ENCODE data around the gene ZNF219. TPM values are rescaled to one million over a fixed set of nuclear protein-coding genes. Genes with fewer than 3 reads are reported as not detected.

Gene ZNF219
- polyA plus RNA-seq, 3 donors: 0.49 to 7.2 (median 0.68) TPM

DNA sequence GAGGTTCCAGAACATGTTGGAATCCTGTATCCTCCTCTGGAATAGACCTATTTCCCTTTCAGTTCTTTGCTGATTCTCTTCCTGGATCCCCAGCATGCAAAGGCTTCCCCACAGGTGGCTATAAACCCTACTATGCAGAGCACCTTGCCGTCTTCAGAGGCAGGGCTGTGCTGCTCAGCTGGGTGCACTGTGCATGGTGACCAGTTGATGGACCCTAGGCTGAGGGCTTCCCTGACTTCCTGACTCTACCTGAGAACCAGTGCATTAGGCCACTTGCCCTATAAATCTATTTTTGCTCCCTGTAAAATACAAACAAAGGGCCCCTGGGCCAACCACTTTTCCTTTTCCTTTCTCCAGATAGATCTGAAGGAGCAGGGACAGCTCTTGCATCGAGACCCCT is 14.1 kb downstream of the ZNF219 start:
- Histone ChIP-seq H3K27ac (ENCODE audit: low read depth in 1 of 2, low read length in 2 of 2) (peak overlapping the region; percentile 87 to 94), H3K4me1 (ENCODE audit: control insufficient read depth in 1 of 2, insufficient read depth in 2 of 2, low read length in 2 of 2) (peaks cover 42 to 48% of the 10 kb centered on the region in 2 donors), H3K79me2 (ENCODE audit: insufficient read depth, low read length) (peaks cover 5% of the 10 kb centered on the region), H2AFZ (ENCODE audit: insufficient read depth, low read depth, low read length, poor library complexity, severe bottlenecking) (no peak overlapping the region), H3K9ac (ENCODE audit: insufficient read depth, low read length, poor library complexity, severe bottlenecking) (peak overlapping the region; percentile 28), H3K4me3 (replicated peaks in 1 of 3; ENCODE audit: low read depth in 2 of 3, low read length in 3 of 3) (no peak overlapping the region), H4K20me1 (ENCODE audit: insufficient read depth, low read length) (peaks cover 6% of the 10 kb centered on the region), H3K36me3 (replicated peaks in 1 of 2; ENCODE audit: control insufficient read depth in 1 of 2, insufficient read depth in 2 of 2, low read length in 2 of 2) (peaks cover 65 to 89% of the 10 kb centered on the region in 2 donors), H3K9me3 (replicated peaks in 1 of 2; ENCODE audit: control insufficient read depth in 1 of 2, insufficient read depth in 1 of 2, low read length in 2 of 2) (no peaks in the 10 kb centered on the region), H3K4me2 (replicated peaks; ENCODE audit: extremely low read depth, low read length, poor library complexity, severe bottlenecking) (no peak overlapping the region), H3K27me3 (ENCODE audit: control insufficient read depth in 2 of 2, insufficient read depth in 2 of 2, low read length in 2 of 2) (no peaks in the 10 kb centered on the region)
- Mint-ChIP-seq H3K4me1 (peaks cover 44% of the 10 kb centered on the region), H3K36me3 (peaks cover 63 to 92% of the 10 kb centered on the region in 2 donors), H3K27me3 (ENCODE audit: low read depth in 3 of 3) (peaks cover 1 to 4% (median 3%) of the 10 kb centered on the region in 3 donors), H3K27ac (peak overlapping the region; percentile 94 to 99 (median 98)), H3K9me3 (peaks cover 0 to 3% (median 0%) of the 10 kb centered on the region in 7 donors), H3K4me3 (no peak overlapping the region)
- TF ChIP-seq, protein P1, sequence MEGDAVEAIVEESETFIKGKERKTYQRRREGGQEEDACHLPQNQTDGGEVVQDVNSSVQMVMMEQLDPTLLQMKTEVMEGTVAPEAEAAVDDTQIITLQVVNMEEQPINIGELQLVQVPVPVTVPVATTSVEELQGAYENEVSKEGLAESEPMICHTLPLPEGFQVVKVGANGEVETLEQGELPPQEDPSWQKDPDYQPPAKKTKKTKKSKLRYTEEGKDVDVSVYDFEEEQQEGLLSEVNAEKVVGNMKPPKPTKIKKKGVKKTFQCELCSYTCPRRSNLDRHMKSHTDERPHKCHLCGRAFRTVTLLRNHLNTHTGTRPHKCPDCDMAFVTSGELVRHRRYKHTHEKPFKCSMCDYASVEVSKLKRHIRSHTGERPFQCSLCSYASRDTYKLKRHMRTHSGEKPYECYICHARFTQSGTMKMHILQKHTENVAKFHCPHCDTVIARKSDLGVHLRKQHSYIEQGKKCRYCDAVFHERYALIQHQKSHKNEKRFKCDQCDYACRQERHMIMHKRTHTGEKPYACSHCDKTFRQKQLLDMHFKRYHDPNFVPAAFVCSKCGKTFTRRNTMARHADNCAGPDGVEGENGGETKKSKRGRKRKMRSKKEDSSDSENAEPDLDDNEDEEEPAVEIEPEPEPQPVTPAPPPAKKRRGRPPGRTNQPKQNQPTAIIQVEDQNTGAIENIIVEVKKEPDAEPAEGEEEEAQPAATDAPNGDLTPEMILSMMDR (IDR thresholded peaks at IDR 0.05): no peak
- no peak for DNase-seq
- intact Hi-C loops (cut with micrococcal nuclease): no loop called here
- 93% methylated on average over 2 of the region's 2 CpGs for WGBS (ENCODE audit: insufficient coverage)

DNA sequence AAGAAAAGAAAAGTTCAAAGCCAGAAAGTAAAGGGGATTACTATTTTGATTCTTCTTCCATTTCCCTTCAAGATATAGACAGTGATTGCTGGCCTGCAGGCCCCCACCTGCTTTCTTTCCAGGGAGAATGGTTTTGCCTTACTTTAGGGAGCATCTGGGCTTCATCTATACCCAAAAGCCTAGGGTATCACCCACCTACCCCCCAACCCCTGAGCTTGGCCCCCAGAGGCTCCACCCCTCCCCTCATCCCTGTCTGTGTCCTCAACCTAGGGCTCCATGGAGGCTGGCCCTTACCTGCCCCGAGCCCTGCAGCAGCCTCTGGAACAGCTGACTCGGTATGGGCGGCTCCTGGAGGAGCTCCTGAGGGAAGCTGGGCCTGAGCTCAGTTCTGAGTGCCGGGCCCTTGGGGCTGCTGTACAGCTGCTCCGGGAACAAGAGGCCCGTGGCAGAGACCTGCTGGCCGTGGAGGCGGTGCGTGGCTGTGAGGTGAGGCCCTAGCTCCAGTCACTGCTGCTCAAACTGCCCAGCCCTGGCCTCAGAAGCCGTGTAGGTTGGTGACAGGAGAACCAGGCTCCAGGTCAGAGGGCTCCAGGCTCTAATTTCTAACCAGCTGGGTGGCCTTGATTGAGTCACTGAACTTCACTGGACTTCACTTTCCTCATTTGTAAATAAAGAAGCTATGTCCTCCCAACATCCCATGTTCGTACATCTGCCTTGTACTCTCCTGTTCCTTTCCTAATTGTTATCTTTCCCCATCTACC is 14.7 kb downstream of the ZNF219 start:
- Histone ChIP-seq H4K20me1 (ENCODE audit: insufficient read depth, low read length) (peaks cover 6% of the 10 kb centered on the region), H3K27ac (ENCODE audit: low read depth in 1 of 2, low read length in 2 of 2) (peak overlapping the region; percentile 54 to 94), H3K4me1 (ENCODE audit: control insufficient read depth in 1 of 2, insufficient read depth in 2 of 2, low read length in 2 of 2) (peaks cover 42 to 48% of the 10 kb centered on the region in 2 donors), H3K4me2 (replicated peaks; ENCODE audit: extremely low read depth, low read length, poor library complexity, severe bottlenecking) (no peak overlapping the region), H2AFZ (ENCODE audit: insufficient read depth, low read depth, low read length, poor library complexity, severe bottlenecking) (no peak overlapping the region), H3K36me3 (replicated peaks in 1 of 2; ENCODE audit: control insufficient read depth in 1 of 2, insufficient read depth in 2 of 2, low read length in 2 of 2) (peaks cover 65 to 90% of the 10 kb centered on the region in 2 donors), H3K9ac (ENCODE audit: insufficient read depth, low read length, poor library complexity, severe bottlenecking) (no peak overlapping the region), H3K79me2 (ENCODE audit: insufficient read depth, low read length) (peaks cover 5% of the 10 kb centered on the region), H3K4me3 (replicated peaks in 1 of 3; ENCODE audit: low read depth in 2 of 3, low read length in 3 of 3) (no peak overlapping the region), H3K27me3 (ENCODE audit: control insufficient read depth in 2 of 2, insufficient read depth in 2 of 2, low read length in 2 of 2) (no peaks in the 10 kb centered on the region), H3K9me3 (replicated peaks in 1 of 2; ENCODE audit: control insufficient read depth in 1 of 2, insufficient read depth in 1 of 2, low read length in 2 of 2) (no peaks in the 10 kb centered on the region)
- WGBS (ENCODE audit: insufficient coverage): 91% methylated on average over 11 of the region's 11 CpGs
- peaks cover 1 to 4% (median 3%) of the 10 kb centered on the region in 3 donors for H3K27me3 Mint-ChIP-seq (ENCODE audit: low read depth in 3 of 3)
- intact Hi-C loops (cut with micrococcal nuclease): no loop called here
- no peak for DNase-seq
- H3K4me1 Mint-ChIP-seq: peaks cover 42% of the 10 kb centered on the region
- peak overlapping the region; percentile 94 to 99 (median 98) for H3K27ac Mint-ChIP-seq
- no peak overlapping the region for H3K4me3 Mint-ChIP-seq
- TF ChIP-seq, protein P1 (IDR thresholded peaks at IDR 0.05): no peak
- H3K9me3 Mint-ChIP-seq: peaks cover 0 to 3% (median 0%) of the 10 kb centered on the region in 7 donors
- peaks cover 64 to 92% of the 10 kb centered on the region in 2 donors for H3K36me3 Mint-ChIP-seq
